OCI-LY3 (cell line): Measurements from ENCODE around the gene FLT1.

Experiments
- EZH2phosphoT487 ChIP-seq: fragments of 200-600 bp; shearing (Covaris generic); IDR thresholded peaks from 2 replicates; pipeline ENCODE4 v1.6.1; 2018; ENCODE audit warnings: antibody characterized with exemption, mixed run types, low read depth
- TF ChIP-seq, protein P1 (sequence below): fragments of 200-600, 300-600 bp; sonication (generic); IDR thresholded peaks from 2 replicates; pipeline ENCODE4 v1.5.1; 2014; ENCODE audit warnings: antibody characterized with exemption, low read length, low read depth

DNA sequence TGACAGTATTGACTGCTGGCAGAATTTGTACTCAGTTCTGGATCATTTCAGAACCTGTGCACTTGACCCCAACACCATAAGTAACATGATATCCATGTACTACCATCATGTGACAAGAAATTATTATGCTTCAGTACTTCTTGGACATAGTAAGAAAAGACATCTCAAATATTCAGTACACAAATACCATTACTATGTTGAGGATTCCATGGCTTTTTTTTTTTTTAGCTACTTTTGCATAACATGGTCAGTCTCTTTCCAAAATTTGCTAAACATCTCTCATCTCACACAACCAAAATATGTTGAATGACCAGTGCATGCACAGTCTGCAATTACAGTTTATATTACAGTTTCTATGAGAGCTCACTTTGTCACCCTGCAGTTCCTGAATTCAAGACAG lies 85.3 kb downstream of the FLT1 start:
- TF ChIP-seq, protein P1, sequence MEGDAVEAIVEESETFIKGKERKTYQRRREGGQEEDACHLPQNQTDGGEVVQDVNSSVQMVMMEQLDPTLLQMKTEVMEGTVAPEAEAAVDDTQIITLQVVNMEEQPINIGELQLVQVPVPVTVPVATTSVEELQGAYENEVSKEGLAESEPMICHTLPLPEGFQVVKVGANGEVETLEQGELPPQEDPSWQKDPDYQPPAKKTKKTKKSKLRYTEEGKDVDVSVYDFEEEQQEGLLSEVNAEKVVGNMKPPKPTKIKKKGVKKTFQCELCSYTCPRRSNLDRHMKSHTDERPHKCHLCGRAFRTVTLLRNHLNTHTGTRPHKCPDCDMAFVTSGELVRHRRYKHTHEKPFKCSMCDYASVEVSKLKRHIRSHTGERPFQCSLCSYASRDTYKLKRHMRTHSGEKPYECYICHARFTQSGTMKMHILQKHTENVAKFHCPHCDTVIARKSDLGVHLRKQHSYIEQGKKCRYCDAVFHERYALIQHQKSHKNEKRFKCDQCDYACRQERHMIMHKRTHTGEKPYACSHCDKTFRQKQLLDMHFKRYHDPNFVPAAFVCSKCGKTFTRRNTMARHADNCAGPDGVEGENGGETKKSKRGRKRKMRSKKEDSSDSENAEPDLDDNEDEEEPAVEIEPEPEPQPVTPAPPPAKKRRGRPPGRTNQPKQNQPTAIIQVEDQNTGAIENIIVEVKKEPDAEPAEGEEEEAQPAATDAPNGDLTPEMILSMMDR: no peak
- no peak for TF ChIP-seq EZH2phosphoT487
